HG03064 (cell line): ENCODE results near the gene XYLB.
"Not testable (repeated sequence)": the region's sequence is repeated elsewhere in the genome, so short reads cannot be mapped to it uniquely, and the experiment has no call there.

ENCODE experiments used
- ATAC-seq: cut with Tn5 transposase; IDR thresholded peaks from one replicate; pipeline ENCODE4 v1.9.1; 2021; ENCODE audit warnings: low read depth; ENCODE audit not compliant: unreplicated experiment

XYLB gene

DNA sequence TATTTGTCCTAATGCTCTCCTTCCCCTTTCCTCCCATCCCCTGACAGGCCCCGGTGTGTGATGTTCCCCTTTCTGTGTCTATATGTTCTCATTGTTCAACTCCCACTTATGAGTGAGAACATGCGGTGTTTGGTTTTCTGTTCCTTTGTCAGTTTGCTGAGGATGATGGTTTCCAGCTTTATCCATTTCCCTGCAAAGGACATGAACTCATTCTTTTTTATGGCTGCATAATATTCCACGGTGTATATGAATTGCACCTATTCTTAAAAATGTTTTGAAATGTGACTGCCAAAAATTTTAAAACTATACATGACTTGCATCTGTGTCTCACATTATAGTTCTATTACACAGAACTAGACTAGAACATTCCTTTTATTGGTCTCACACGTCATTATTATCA, 25.9 kb upstream of the XYLB start:
- not testable (repeated sequence) for ATAC-seq

GRCh38 chr3:38323060-38323459, 23.5 kb upstream of the XYLB start:
- no peak for ATAC-seq

DNA sequence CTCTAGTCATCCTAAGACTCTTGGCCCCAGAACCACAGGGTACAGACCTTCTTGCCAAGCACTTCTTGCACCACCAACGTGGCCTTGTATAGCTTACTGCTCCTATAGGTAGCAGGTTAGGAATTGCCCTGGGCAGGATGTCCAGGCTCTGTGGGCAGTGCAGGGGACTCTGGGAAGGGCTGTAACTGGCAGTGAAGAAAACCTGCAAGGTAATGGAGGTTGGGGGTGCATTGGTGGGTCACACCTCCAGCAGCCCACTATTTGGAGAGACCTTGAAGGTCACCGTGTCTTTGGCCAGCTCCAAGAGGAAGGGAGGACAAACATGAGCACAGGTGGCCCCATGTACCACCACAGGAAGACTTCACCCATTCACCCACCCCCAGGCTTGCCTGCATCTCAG, 21.3 kb upstream of the XYLB start:
- ATAC-seq: no peak

GRCh38 chr3:38327335-38328009, 19.1 kb upstream of the XYLB start:
- ATAC-seq: no peak

DNA sequence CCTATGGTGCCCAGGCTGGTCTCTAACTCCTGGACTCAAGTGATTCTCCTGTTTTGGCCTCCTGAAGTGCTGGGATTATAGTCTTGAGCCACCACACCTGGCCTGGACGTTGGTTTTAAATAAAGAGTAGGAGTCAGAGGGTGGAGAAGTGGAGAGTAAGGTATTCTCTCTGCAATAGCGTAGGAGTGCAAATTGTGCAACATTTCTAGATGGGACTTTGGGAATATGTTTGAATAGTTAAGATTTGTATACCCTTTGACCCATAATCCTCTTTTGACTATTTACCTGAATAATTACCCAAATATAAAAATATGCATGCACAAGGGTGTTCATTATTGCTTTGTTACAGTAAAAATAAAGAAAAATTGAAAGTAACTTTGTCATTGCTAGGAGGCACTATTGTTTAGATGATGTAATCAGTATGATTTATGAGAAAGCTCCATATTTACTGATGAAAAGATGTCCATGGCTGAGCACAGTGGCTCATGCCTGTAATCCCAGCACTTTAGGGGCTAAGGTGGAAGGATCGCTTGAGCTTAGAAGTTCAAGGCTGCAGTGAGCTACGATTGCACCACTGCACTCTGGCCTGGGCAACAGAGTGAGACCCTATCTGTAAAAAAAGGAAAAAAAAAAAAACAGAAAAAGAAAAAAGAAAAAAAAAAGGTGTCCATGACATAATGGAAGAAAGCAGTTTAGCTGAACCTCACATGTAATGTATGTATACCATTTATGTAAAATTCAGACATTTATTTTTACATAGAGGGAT, 15.1 kb upstream of the XYLB start:
- ATAC-seq: no peak

DNA sequence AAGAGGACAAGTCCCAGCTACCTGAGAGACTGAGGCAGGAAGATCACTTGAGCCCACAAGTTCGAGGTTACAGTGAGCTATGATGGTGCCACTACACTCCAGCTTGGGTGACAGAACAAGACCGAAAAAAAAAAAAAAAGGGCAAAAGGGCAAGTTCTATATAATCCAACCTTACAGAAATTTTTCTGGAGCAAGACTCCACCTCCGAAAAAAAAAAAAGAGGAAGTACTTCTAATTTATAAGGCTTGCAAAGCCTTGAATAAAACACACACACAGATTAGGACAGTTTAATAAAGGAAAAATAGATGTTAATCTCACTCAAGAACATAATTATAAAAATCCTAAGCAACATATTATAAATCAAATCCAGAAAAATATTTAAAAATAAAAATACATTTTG, 14.4 kb upstream of the XYLB start:
- ATAC-seq: no peak

- ATAC-seq: no peak
Observed at GRCh38 chr3:38334142-38335055, 12.2 kb upstream of the XYLB start.

- no peak for ATAC-seq
Observed at GRCh38 chr3:38335263-38335662, 11.3 kb upstream of the XYLB start.

GRCh38 chr3:38337703-38338102, 8.9 kb upstream of the XYLB start:
- no peak for ATAC-seq

GRCh38 chr3:38343797-38344594, 2.6 kb upstream of the XYLB start:
- no peak for ATAC-seq

DNA sequence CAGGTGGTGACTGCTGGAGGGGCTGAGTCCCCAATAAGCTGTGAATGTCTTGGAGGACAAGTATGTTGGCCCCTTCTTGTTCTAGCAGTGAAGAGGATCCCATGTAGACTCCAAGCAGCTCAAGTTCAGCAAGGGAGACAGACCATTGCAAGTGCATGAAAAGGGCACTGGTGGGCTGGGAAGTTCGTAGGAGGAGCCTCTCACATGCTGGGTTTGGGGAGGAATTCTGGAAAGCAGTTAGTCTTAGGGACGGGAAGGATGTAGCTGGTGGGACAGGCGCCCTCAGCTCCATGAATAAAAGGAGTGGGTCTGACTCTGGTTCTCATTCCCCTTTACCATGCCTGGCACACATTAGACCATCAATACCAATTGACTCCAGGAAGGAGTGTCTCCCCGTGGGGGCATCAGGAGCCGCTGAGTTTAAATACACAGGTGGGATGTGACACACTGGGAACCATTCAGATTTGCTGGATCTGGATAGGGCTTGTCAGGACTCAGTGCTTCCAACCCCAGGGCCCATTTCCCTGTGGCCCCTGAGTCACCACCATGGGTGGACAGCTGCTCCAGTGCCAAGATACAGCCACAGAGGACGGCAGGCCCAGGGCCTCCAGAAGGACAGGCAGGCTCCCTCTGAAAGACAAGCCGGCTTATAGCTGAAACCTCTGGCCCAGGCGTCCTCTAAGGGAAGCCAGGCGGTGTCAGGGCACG, 552 bp upstream of the XYLB start:
- ATAC-seq: no peak

DNA sequence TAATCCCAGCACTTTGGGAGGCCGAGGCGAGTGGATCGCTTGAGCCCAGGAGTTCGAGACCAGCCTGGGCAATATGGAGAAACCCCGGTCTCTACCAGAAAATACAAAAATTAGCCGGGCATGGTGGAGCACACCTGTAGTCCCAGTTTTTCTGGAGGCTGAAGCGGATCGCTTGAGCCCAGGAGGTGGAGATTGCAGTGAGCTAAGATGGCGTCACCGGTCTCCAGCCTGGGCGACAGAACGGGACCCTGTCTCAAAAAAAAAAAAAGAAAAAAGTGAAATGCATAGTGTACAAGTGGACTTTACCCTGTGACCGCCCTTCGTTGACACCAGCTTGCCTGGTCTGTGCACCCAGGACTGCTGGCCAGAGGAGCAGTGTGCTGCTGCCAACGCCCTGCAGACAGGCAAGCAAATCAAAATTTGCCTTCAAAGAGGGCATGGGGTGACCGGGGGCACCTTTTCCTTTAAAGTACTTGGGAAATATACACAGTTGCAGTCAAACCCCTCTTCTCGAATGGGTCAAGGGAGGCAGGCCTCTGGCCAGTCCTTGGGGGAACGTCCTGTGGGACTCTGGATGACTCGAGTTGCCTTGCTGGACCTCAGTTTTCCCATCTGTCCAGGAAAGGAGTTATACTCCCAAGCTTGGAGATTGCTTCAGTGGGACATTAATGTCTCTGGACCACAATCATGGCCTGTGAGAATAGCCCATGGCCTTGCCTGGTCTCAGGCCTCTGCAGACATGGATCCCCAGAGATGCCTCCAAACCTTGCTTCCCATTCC, 1.0 kb downstream of the XYLB start:
- ATAC-seq: no peak

GRCh38 chr3:38348903-38349302, 2.3 kb downstream of the XYLB start:
- no peak for ATAC-seq

DNA sequence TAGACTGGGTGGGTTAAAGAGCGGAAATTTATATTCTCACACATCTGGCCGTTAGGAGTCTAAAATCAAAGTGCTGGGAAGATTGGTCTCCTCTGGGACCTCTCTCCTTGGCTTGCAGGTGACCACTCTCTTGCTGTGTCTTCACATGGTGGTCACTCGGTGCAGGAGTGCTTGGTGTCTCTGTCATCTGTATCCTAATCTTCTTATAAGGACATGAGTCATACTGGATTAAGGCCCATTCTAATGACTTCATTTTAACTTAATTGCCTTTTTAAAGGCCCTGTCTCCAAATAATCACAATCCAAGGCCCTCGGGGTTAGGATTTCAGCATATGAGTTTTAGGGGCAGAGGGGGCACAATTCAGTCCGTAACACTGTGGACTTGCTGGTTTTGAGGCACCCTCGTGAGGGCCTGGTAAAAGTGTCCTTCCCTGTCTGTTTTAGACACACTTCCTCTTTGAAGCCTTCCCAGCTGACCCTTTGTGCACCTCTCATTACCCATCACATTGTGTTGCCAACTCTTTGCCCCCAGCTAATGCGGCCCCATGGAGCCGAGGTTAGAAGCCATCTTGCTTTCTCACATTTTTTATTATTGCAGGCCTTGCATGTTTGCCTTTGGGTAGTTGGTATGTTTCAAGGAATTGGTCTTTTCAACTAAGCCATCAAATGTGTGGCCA, 3.2 kb downstream of the XYLB start:
- no peak for ATAC-seq

- no peak for ATAC-seq
Observed at GRCh38 chr3:38353151-38353550, 6.6 kb downstream of the XYLB start.

- no peak for ATAC-seq
Observed at GRCh38 chr3:38354588-38355330, 8.2 kb downstream of the XYLB start.

DNA sequence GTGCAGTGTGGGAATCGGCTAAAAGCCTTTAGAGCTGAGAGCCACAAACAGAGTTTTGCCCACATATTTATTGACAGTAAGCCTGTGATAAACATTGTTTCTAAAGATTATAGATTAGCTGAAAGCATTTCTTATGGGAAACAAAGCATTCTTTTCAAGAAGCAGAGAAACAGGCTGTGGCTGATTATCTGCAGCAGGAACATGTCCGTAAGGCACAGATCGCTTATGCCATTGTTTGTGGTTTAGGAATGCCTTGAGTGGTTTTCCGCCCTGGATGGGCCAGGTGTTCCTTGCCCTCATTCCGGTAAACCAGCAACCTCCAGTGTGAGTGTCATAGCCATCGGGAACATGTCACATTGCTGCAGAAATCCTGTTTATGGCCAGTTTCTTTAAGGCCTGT, 12.5 kb downstream of the XYLB start:
- ATAC-seq: no peak

DNA sequence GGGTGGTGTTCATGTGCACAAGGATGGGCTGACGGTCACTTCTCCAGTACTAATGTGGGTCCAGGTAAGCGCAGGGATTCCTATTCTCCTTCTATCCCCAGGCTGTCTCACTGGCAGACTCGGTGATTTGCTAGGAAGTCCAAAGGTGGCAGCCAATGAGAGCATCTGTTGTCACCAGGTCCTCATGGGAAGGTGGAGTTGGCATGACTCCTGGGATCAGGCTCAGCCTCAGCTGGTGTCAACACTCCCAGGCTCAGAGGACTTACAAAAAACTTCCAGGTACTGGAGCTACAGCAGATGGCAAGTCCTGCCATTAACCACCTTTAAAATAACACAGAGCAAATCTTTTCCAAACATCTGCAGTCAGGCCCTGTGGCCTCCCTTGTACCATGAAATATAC, 13.8 kb downstream of the XYLB start:
- ATAC-seq: no peak
